Measurements from ENCODE around the gene PDE4A. TPM values are rescaled to one million over a fixed set of nuclear protein-coding genes. Genes with fewer than 3 reads are reported as not detected.
A peak's percentile ranks its signal among the peaks of the same experiment; 100 is the strongest.

Gene PDE4A
- total and polyA plus RNA-seq, 10 of the 15 experiments (the other 5 are each of a cell fraction or from before 2014, with no cell fraction given), result 0.24 to 13.3 (median 4.9) TPM

- TF ChIP-seq HSF1 (IDR thresholded peaks at IDR 0.05; ENCODE audit: low read depth, low read length), result no peak
- no peak for TF ChIP-seq TCF12 (IDR thresholded peaks at IDR 0.05; ENCODE audit: low read depth, low read length)
- TF ChIP-seq ZSCAN29 (IDR thresholded peaks at IDR 0.05), result no peak
- no peak for TF ChIP-seq CEBPZ (IDR thresholded peaks at IDR 0.05; ENCODE audit: low read depth, low read length)
- TF ChIP-seq MLLT1 (IDR thresholded peaks at IDR 0.05), result peak; percentile 77
- no peak for TF ChIP-seq ETV6 (conservative IDR thresholded peaks at IDR 0.05 in 1 of 2, IDR thresholded peaks at IDR 0.05 in 1 of 2; ENCODE audit: borderline replicate concordance in 1 of 2, low read depth in 1 of 2)
- 0 out of 2 replicates have a peak, but pooled peaks have one; percentile 15 for TF ChIP-seq ELK1 (IDR thresholded peaks at IDR 0.05; ENCODE audit: low read depth, low read length)
- peak; percentile 49; the same call in 1 of the 2 replicates for TF ChIP-seq CREM (IDR thresholded peaks at IDR 0.05; ENCODE audit: low read depth)
- no peak for TF ChIP-seq ZNF24 (IDR thresholded peaks at IDR 0.05)
- no peak for TF ChIP-seq SPI1 (IDR thresholded peaks at IDR 0.05; ENCODE audit: borderline replicate concordance, insufficient read depth, low read depth, low read length)
- TF ChIP-seq RFX5 (IDR thresholded peaks at IDR 0.05; ENCODE audit: low read depth, low read length), result no peak
- TF ChIP-seq CTCF (IDR thresholded peaks at IDR 0.05 in 2 of 3, conservative IDR thresholded peaks at IDR 0.05 in 1 of 3; ENCODE audit: control insufficient read depth in 2 of 3, extremely low read depth in 1 of 3, insufficient read depth in 1 of 3, low read depth in 3 of 3, low read length in 3 of 3), result no peak
- no peak for TF ChIP-seq ZBTB11 (CRISPR knock-in tag; IDR thresholded peaks at IDR 0.05)
- TF ChIP-seq EP300 (IDR thresholded peaks at IDR 0.05; ENCODE audit: borderline replicate concordance in 1 of 2, control insufficient read depth in 1 of 2, low read depth in 2 of 2, low read length in 2 of 2), result peak in 1 of 2 experiments; percentile 24; a peak in 1 of 4 replicates
Observed at GRCh38 chr19:10419646-10420443, 493 bp upstream of the PDE4A start (continued).

Data from GM12878 (cell line).